Tibial nerve (tissue), 4 donors: Measurements from ENCODE around the gene RPS28. TPM values are rescaled to one million over a fixed set of nuclear protein-coding genes. Genes with fewer than 3 reads are reported as not detected.

Experiments used
- DNase-seq, 2 donors: peaks; one replicate each; pipeline ENCODE4 v3.0.0-alpha.2; 2019; ENCODE audit warnings: low spot score in 2 of 2
- H3K27ac ChIP-seq, 4 donors: fragments of 200-600 bp; sonication (generic) in 3 of 4; one replicate each; pipeline ENCODE4 v1.5.1; 2017 to 2019; ENCODE audit warnings: mild to moderate bottlenecking in 1 of 4
- H3K27me3 ChIP-seq, 2 donors: fragments of 200-600 bp; sonication (generic) in 1 of 2; one replicate each; pipeline versions ENCODE4 v1.5.1 to v1.6.0; 2017 to 2019
- H3K36me3 ChIP-seq, 3 donors: fragments of 200-600 bp; sonication (generic); one replicate each; pipeline ENCODE4 v1.5.1; 2018 to 2019
- H3K4me1 ChIP-seq, 4 donors: fragments of 200-600 bp; sonication (generic) in 3 of 4; one replicate each; pipeline ENCODE4 v1.5.1; 2017 to 2019
- H3K4me3 ChIP-seq, 4 donors: fragments of 200-600 bp; sonication (generic) in 3 of 4; one replicate each; pipeline ENCODE4 v1.5.1; 2017 to 2019; ENCODE audit warnings: mild to moderate bottlenecking in 1 of 4, moderate library complexity in 1 of 4
- H3K9me3 ChIP-seq, 4 donors: fragments of 200-600 bp; sonication (generic) in 3 of 4; one replicate each; pipeline ENCODE4 v1.5.1; 2017 to 2019
- CTCF ChIP-seq, 5 experiments: fragments of 200-600 bp in 3 of 5; fragments of 450-650 bp in 2 of 5; sonication (generic) in 3 of 5; IDR thresholded peaks; one replicate each; pipeline ENCODE4 v1.5.1; 2016 to 2019; ENCODE audit warnings: antibody characterized with exemption in 5 of 5, mild to moderate bottlenecking in 3 of 5, moderate library complexity in 2 of 5
- EP300 ChIP-seq, 2 donors: sonication (generic); formaldehyde crosslinking; IDR thresholded peaks; one replicate each; pipeline ENCODE4 v1.6.1; 2017; ENCODE audit warnings: antibody characterized with exemption in 2 of 2, mild to moderate bottlenecking in 1 of 2
- POLR2A ChIP-seq, 2 donors: fragments of 450-650 bp; IDR thresholded peaks; one replicate each; pipeline ENCODE4 v1.6.1; 2017; ENCODE audit warnings: antibody characterized with exemption in 2 of 2, mild to moderate bottlenecking in 2 of 2, moderate library complexity in 2 of 2
- WGBS, 2 donors: methylation state at CpG; one replicate each; pipeline ENCODE4 v1.1.5; 2018; 5-methylcytosine and 5-hydroxymethylcytosine counted together
- total RNA-seq, 4 donors: library from RNA; depleted of rRNA; stranded (reverse); fragments of >200 nt; gene quantifications; one replicate each; pipeline ENCODE4 v1.1.0, GENCODE V29; 2016

RPS28 gene
- total RNA-seq, 4 donors from 2014 or later, result 398 to 559 (median 412) TPM

GRCh38 chr19:8366961-8367326, 45.6 kb downstream of the RPS28 start:
- no peak for DNase-seq
- Histone ChIP-seq H3K27ac (peak overlapping the region; percentile 6 to 93 (median 71)), H3K4me3 (peak overlapping the region in 2 of 4 donors; percentile 65 to 88), H3K4me1 (peaks cover 0 to 94% (median 60%) of the 10 kb centered on the region in 4 donors), H3K36me3 (peaks cover 0 to 6% (median 0%) of the 10 kb centered on the region in 3 donors), H3K27me3 (no peaks in the 10 kb centered on the region), H3K9me3 (no peaks in the 10 kb centered on the region)
- no peak for TF ChIP-seq POLR2A (IDR thresholded peaks at IDR 0.05)
- TF ChIP-seq CTCF (IDR thresholded peaks at IDR 0.05), result no peak
- no peak for TF ChIP-seq EP300 (IDR thresholded peaks at IDR 0.05)
- 29 to 37% methylated on average over 13 of the region's 13 CpGs for WGBS, 2 donors

GRCh38 chr19:8367327-8368001, 46.2 kb downstream of the RPS28 start:
- H3K9me3 ChIP-seq, result no peaks in the 10 kb centered on the region
- peak; percentile 75 to 80 for DNase-seq
- WGBS, 2 donors, result 14 to 18% methylated on average over 23 of the region's 23 CpGs
- peak; percentile 82 to 89 for TF ChIP-seq EP300 (IDR thresholded peaks at IDR 0.05)
- no peak for TF ChIP-seq POLR2A (IDR thresholded peaks at IDR 0.05)
- no peak for TF ChIP-seq CTCF (IDR thresholded peaks at IDR 0.05)
- peak overlapping the region; percentile 6 to 93 (median 71) for H3K27ac ChIP-seq
- peak overlapping the region in 2 of 4 donors; percentile 65 to 88 for H3K4me3 ChIP-seq
- peaks cover 0 to 89% (median 55%) of the 10 kb centered on the region in 4 donors for H3K4me1 ChIP-seq
- no peaks in the 10 kb centered on the region for H3K27me3 ChIP-seq
- peaks cover 0 to 6% (median 0%) of the 10 kb centered on the region in 3 donors for H3K36me3 ChIP-seq

GRCh38 chr19:8370176-8371010, 49.1 kb downstream of the RPS28 start:
- H3K36me3 ChIP-seq, result peaks cover 0 to 31% (median 0%) of the 10 kb centered on the region in 3 donors
- H3K4me1 ChIP-seq, result peaks cover 0 to 74% (median 40%) of the 10 kb centered on the region in 4 donors
- DNase-seq, result peak in 1 of 2 donors; percentile 56
- no peaks in the 10 kb centered on the region for H3K9me3 ChIP-seq
- whole genome bisulfite sequencing, 2 donors, result 68 to 74% methylated on average over 19 of the region's 19 CpGs
- peak overlapping the region in 1 of 4 donors; percentile 37 for H3K4me3 ChIP-seq
- peak overlapping the region; percentile 34 to 93 (median 64) for H3K27ac ChIP-seq
- H3K27me3 ChIP-seq, result no peaks in the 10 kb centered on the region
- TF ChIP-seq CTCF (IDR thresholded peaks at IDR 0.05), result no peak
- peak in 1 of 2 donors; percentile 38 for TF ChIP-seq POLR2A (IDR thresholded peaks at IDR 0.05)
- peak; percentile 14 to 70 for TF ChIP-seq EP300 (IDR thresholded peaks at IDR 0.05)

GRCh38 chr19:8371011-8371804, 49.9 kb downstream of the RPS28 start:
- DNase-seq, result no peak
- Histone ChIP-seq H3K36me3 (peaks cover 0 to 39% (median 0%) of the 10 kb centered on the region in 3 donors), H3K27me3 (no peaks in the 10 kb centered on the region), H3K9me3 (no peaks in the 10 kb centered on the region), H3K27ac (peak overlapping the region; percentile 10 to 93 (median 59)), H3K4me1 (peaks cover 0 to 66% (median 37%) of the 10 kb centered on the region in 4 donors), H3K4me3 (peak overlapping the region in 1 of 4 donors; percentile 37)
- no peak for TF ChIP-seq CTCF (IDR thresholded peaks at IDR 0.05)
- no peak for TF ChIP-seq POLR2A (IDR thresholded peaks at IDR 0.05)
- no peak for TF ChIP-seq EP300 (IDR thresholded peaks at IDR 0.05)
- 75 to 78% methylated on average over 18 to 23 of the region's 28 CpGs for WGBS, 2 donors

Other genes with a start within 250 kb of the RPS28 start
- gene FBN3, start 171.9 kb upstream of the RPS28 start, total RNA-seq, result 1 to 10 TPM in 1 of 4 donors, under 1 TPM in 1, not detected in 2; 0.20 to 2.5 TPM
- gene CERS4, start 112.1 kb upstream of the RPS28 start, total RNA-seq, result 10 to 100 TPM; 56.9 to 73.5 (median 67.1) TPM
- gene CD320, start 13.1 kb upstream of the RPS28 start, total RNA-seq, result 100 to 1,000 TPM in 1 of 4 donors, 10 to 100 TPM in 3; 64.7 to 109 (median 83.9) TPM
- gene NDUFA7, start 121 bp upstream of the RPS28 start, total RNA-seq, result 10 to 100 TPM in 3 of 4 donors, 1 to 10 TPM in 1; 4.5 to 22.1 (median 16.0) TPM
- 10 to 100 TPM; 13.8 to 34.8 (median 20.1) TPM for gene KANK3, start 21.8 kb downstream of the RPS28 start, total RNA-seq
- gene ANGPTL4, start 42.7 kb downstream of the RPS28 start, total RNA-seq, result 100 to 1,000 TPM in 1 of 4 donors, 10 to 100 TPM in 3; 52.2 to 256 (median 75.6) TPM
- gene RAB11B, start 68.9 kb downstream of the RPS28 start, total RNA-seq, result 100 to 1,000 TPM in 1 of 4 donors, 10 to 100 TPM in 3; 35.6 to 147 (median 68.9) TPM
- gene MARCHF2, start 91.8 kb downstream of the RPS28 start, total RNA-seq, result 100 to 1,000 TPM; 149 to 242 (median 184) TPM
- gene HNRNPM, start 123.5 kb downstream of the RPS28 start, total RNA-seq, result 100 to 1,000 TPM; 139 to 251 (median 164) TPM
- gene PRAM1, start 181.1 kb downstream of the RPS28 start, total RNA-seq, result 1 to 10 TPM; 1.3 to 3.6 (median 1.6) TPM
- gene ZNF414, start 192.7 kb downstream of the RPS28 start, total RNA-seq, result 10 to 100 TPM; 10.3 to 62.4 (median 21.2) TPM